Stimulated activated naive B cell treated with anti-CD40 and anti-IgM and Interleukin-4, amounts not matched to agents 10 μg/mL and 1 μg/mL and 100 μg/mL, for 72 hours (primary cell): Measurements from ENCODE around the gene PTPRN2.

Experiments used
- ATAC-seq, 2 donors: fragments of 150-1000 bp; cut with Tn5 transposase; replicated peaks; 2 replicates each; pipeline ENCODE4 v1.10.0; 2021; ENCODE audit warnings: moderate library complexity in 1 of 2
- DNase-seq: peaks from one replicate; pipeline ENCODE4 v3.0.0; 2021
- H3K27ac Mint-ChIP-seq: one replicate; pipeline ENCODE4 v1.8.0; 2022; ENCODE audit warnings: mild to moderate bottlenecking, mixed read lengths
- H3K27me3 Mint-ChIP-seq, 2 donors: one replicate each; pipeline ENCODE4 v1.8.0; 2022; ENCODE audit warnings: mixed read lengths in 2 of 2
- H3K36me3 Mint-ChIP-seq, 2 donors: one replicate each; pipeline ENCODE4 v1.8.0; 2022; ENCODE audit warnings: mixed read lengths in 2 of 2, mild to moderate bottlenecking in 1 of 2
- H3K4me1 Mint-ChIP-seq, 2 donors: one replicate each; pipeline ENCODE4 v1.8.0; 2022; ENCODE audit warnings: mixed read lengths in 2 of 2, mild to moderate bottlenecking in 1 of 2
- H3K4me3 Mint-ChIP-seq, 2 donors: one replicate each; pipeline ENCODE4 v1.8.0; 2022; ENCODE audit warnings: mild to moderate bottlenecking in 2 of 2, mixed read lengths in 2 of 2, moderate library complexity in 1 of 2
- H3K9me3 Mint-ChIP-seq, 2 donors: one replicate each; pipeline ENCODE4 v1.8.0; 2022; ENCODE audit warnings: mixed read lengths in 2 of 2, mild to moderate bottlenecking in 1 of 2

The PTPRN2 gene

DNA sequence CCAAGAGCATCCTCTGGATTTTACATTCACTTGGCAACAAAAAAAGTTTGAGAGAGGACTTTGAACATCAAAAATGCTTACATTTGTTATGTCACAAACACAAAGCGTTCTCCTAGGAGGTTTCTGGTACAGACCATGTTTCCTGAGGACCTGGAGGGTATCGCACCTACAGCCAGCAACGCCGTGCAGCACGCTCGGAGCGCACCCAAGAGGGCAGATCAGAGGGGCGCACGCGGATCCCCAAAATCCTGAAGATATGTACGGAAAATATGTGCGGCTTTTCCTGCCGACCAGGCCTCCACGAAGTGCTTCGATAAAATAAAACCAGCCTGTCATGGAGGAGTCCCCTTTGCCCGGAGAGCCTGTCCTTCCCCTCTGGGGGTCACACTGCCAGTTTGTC is 796.0 kb downstream of the PTPRN2 start:
- H3K36me3 Mint-ChIP-seq, result no peaks in the 10 kb centered on the region
- H3K4me1 Mint-ChIP-seq, result no peaks in the 10 kb centered on the region
- H3K27ac Mint-ChIP-seq, result no peak overlapping the region
- H3K4me3 Mint-ChIP-seq, result no peak overlapping the region
- peaks cover 2 to 9% of the 10 kb centered on the region in 2 donors for H3K9me3 Mint-ChIP-seq
- peaks cover 0 to 3% of the 10 kb centered on the region in 2 donors for H3K27me3 Mint-ChIP-seq
- no peak for ATAC-seq
- no peak for DNase-seq

DNA sequence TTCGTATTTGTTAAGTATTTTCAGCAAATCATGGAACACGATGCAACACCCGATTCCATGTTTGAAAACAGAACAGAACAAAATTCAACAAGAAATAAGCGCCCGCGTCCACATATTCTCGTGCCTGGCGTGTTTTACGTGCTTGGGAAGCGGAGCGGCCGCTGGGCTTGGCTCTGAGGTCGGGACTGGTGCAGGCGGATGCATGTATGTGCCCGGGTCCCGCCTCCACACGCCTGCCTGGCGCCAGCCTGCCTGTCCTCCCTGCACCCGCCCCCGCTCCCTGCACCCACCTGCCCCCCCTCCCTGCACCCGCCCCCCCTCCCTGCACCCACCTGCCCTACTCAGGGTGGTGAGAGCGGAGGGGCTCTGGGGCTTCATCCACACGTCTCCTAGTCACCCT is 796.4 kb downstream of the PTPRN2 start:
- H3K36me3 Mint-ChIP-seq, result no peaks in the 10 kb centered on the region
- H3K27ac Mint-ChIP-seq, result no peak overlapping the region
- peaks cover 0 to 3% of the 10 kb centered on the region in 2 donors for H3K27me3 Mint-ChIP-seq
- H3K4me3 Mint-ChIP-seq, result no peak overlapping the region
- ATAC-seq (no peak), DNase-seq (no peak)
- no peaks in the 10 kb centered on the region for H3K4me1 Mint-ChIP-seq
- peaks cover 2 to 9% of the 10 kb centered on the region in 2 donors for H3K9me3 Mint-ChIP-seq

DNA sequence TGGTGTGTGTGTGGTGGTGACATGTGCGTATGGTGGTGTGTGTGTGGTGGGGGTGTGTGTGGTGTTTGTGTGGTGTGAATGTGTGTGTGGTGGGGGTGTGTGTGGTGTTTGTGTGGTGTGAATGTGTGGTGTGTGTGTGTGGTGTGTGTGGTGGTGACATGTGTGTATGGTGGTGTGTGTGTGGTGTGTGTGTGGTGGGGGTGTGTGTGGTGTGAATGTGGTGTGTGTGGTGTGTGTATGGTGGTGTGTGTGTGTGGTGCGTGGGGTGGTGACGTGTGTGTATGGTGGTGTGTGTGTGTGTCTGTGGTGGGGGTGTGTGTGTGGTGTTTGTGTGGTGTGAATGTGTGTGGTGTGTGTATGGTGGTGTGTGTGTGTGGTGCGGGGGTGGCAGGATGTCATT is 797.7 kb downstream of the PTPRN2 start:
- peaks cover 2 to 9% of the 10 kb centered on the region in 2 donors for H3K9me3 Mint-ChIP-seq
- no peak overlapping the region for H3K27ac Mint-ChIP-seq
- H3K4me1 Mint-ChIP-seq, result no peaks in the 10 kb centered on the region
- DNase-seq (no peak), ATAC-seq (no peak)
- H3K27me3 Mint-ChIP-seq, result peaks cover 0 to 3% of the 10 kb centered on the region in 2 donors
- no peaks in the 10 kb centered on the region for H3K36me3 Mint-ChIP-seq
- no peak overlapping the region for H3K4me3 Mint-ChIP-seq

DNA sequence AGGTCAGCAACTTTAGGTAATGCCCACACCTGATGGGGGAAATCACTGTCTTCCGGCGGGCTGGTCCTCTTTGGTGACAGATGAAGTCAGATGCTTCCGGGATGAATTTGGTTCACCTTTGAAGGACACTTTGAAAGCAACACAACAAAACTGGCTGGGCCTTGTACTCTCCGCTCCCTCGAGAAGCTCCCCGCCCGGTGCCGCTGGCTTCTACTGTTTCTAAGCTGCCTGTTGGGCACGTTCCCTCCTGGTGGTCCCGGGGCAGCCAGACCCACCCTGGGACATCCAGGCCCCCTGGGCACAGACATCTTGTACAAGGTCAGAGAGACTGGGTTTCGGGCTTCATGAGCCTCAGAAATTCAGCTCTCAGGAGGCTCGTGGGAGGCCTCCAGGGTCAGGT is 798.5 kb downstream of the PTPRN2 start:
- no peaks in the 10 kb centered on the region for H3K4me1 Mint-ChIP-seq
- no peak overlapping the region for H3K4me3 Mint-ChIP-seq
- no peak for DNase-seq
- no peaks in the 10 kb centered on the region for H3K36me3 Mint-ChIP-seq
- H3K9me3 Mint-ChIP-seq, result peaks cover 2 to 6% of the 10 kb centered on the region in 2 donors
- H3K27me3 Mint-ChIP-seq, result peaks cover 0 to 1% of the 10 kb centered on the region in 2 donors
- no peak overlapping the region for H3K27ac Mint-ChIP-seq
- ATAC-seq, result no peak

DNA sequence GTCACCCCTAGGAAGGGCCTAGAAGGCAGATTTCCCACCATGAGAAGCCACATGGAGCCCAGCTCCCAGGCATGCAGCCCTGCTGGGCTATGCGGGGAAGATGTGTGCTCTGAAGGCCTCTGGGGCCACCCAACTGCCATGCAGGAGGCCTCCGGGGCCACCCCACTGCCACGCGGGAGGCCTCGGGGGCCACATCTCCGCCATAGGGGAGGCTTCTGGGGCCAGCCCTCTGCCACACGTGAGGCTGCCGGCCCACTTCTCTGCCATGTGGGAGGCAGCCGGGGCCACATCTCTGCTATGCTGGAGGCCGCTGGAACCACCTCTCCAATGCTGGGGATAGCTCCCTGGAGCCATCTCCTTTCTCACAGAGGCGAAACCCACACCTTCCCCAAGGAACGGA is 799.0 kb downstream of the PTPRN2 start:
- peaks cover 2 to 5% of the 10 kb centered on the region in 2 donors for H3K9me3 Mint-ChIP-seq
- DNase-seq, result no peak
- no peak for ATAC-seq
- no peaks in the 10 kb centered on the region for H3K4me1 Mint-ChIP-seq
- no peaks in the 10 kb centered on the region for H3K27me3 Mint-ChIP-seq
- H3K27ac Mint-ChIP-seq, result no peak overlapping the region
- no peak overlapping the region for H3K4me3 Mint-ChIP-seq
- H3K36me3 Mint-ChIP-seq, result no peaks in the 10 kb centered on the region

DNA sequence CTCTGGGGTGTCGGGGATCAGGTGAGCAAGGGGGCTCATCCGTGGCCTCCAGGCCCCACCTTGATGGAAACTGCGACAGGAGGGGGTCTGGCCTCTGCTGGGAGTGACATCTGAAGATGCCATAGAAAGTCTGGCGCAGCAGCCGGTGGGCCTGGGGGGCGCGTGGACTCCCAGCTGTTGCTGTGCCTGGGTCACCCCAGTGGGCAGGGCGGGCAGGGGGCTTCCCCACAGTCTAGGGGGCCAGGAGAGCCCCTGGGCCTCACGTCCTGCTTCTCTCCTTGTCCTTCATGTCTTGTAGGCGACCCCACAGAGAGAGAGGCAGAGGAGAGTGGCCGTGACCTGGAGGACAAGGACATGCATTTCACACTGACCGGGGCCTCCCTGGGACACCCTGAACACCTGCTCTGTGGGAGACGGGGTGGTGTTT is 800.3 kb downstream of the PTPRN2 start:
- H3K36me3 Mint-ChIP-seq, result no peaks in the 10 kb centered on the region
- no peaks in the 10 kb centered on the region for H3K27me3 Mint-ChIP-seq
- no peak for DNase-seq
- H3K4me3 Mint-ChIP-seq, result no peak overlapping the region
- no peaks in the 10 kb centered on the region for H3K4me1 Mint-ChIP-seq
- H3K9me3 Mint-ChIP-seq, result peaks cover 4 to 5% of the 10 kb centered on the region in 2 donors
- ATAC-seq, result no peak
- no peak overlapping the region for H3K27ac Mint-ChIP-seq

DNA sequence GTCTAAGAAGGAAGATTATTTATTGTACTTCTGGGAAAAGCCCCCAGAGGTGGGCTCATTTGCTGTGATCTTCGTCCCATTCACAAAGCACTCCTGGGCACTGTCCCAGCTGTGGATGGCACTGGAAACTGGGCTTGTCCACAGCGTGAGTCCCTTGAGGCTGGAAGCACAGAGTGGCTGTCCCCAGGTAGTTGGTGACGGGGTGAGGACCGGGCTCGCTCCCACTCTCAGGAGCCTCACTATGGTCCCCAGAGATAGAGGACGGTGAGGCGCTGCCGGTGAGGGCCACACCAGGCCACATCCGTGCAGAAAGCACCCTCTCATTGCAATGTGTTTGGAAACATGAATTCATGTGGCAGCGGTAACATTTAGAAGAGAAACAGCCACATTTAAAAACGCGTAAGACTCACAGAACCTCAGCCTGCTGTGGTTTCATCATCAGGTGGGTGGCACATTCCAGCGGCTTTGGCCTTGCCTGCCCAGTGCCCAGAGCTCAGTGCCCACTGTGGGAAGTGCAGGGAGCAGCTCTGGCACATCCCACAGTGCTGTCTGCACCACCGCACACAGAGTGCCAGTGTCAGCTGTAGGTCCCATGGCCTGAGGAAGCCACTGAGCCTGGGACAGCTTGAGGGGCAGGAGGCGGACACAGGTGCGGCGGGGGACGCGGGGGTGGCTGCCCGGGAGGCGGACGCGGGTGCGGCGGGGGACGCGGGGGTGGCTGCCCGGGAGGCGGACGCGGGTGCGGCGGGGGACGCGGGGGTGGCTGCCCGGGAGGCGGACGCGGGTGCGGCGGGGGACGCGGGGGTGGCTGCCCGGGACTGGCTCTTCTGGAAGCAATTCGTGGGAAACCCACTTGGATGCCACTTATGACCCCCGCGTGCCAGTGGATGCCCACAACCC is 801.0 kb downstream of the PTPRN2 start:
- no peak for ATAC-seq
- Mint-ChIP-seq H3K36me3 (no peaks in the 10 kb centered on the region), H3K4me3 (no peak overlapping the region), H3K9me3 (peaks cover 4 to 5% of the 10 kb centered on the region in 2 donors), H3K27ac (no peak overlapping the region), H3K27me3 (no peaks in the 10 kb centered on the region), H3K4me1 (no peaks in the 10 kb centered on the region)
- DNase-seq, result no peak

DNA sequence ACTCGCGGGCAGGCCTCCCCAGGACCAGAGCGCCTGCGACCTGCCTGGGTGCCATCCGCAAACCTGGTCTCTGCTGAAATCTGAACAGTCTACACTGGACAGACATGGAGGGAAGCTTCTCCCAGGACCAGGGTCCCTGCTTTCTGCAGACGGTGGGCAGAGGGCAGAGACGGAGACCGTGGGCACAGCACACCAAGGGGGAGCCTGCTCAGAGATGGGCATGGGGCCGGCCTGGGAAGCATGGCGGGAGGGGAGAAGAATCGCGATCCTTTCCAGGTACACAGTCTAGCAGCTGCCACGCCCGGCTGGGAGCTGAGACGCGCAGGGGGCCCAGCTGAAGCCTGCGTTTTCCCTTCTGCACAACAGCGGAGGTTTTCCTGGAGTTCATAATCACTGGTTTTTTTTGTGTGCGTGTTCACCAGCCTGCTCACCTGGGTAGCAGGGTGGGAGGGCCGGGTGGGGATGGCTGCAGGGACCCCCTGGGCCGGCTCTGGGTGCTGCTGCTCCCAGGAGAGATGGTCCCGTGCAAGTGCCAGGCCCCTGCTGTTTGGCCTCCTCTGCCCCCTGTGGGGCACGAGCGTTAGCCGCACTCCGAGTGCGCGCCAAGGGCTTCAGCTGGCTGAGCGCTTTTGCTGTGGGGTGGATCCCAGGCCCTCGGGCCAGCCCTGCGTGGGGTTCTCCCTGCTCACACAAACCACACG is 802.0 kb downstream of the PTPRN2 start:
- H3K27ac Mint-ChIP-seq, result no peak overlapping the region
- no peaks in the 10 kb centered on the region for H3K36me3 Mint-ChIP-seq
- no peak overlapping the region for H3K4me3 Mint-ChIP-seq
- DNase-seq (no peak), ATAC-seq (no peak)
- H3K4me1 Mint-ChIP-seq, result no peaks in the 10 kb centered on the region
- peaks cover 4 to 5% of the 10 kb centered on the region in 2 donors for H3K9me3 Mint-ChIP-seq
- no peaks in the 10 kb centered on the region for H3K27me3 Mint-ChIP-seq

DNA sequence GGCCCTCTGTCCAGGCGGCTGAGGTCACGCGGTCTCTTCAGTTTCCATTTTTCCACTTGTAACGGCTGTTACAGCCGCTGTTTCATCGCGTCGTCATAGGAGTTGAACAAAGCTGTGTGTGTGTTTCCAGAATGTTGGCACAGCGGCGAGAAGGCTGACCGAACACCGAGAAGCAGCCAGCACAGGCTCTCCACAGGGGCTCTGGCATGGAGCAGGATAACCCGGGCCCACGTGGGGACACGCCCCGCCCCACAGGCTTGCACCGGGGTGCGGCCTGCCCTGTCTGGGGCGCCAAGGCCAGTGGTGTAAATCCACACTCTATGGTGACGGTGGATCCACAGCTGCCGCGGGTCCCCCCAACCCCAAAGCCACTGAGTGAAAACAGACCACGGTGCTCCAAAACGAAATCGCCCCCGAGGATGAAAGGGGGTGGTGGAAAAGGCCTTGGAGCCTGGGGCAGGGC is 802.6 kb downstream of the PTPRN2 start:
- ATAC-seq, result no peak
- no peaks in the 10 kb centered on the region for H3K4me1 Mint-ChIP-seq
- no peak for DNase-seq
- no peaks in the 10 kb centered on the region for H3K36me3 Mint-ChIP-seq
- peaks cover 4 to 5% of the 10 kb centered on the region in 2 donors for H3K9me3 Mint-ChIP-seq
- H3K27ac Mint-ChIP-seq, result no peak overlapping the region
- no peak overlapping the region for H3K4me3 Mint-ChIP-seq
- no peaks in the 10 kb centered on the region for H3K27me3 Mint-ChIP-seq

DNA sequence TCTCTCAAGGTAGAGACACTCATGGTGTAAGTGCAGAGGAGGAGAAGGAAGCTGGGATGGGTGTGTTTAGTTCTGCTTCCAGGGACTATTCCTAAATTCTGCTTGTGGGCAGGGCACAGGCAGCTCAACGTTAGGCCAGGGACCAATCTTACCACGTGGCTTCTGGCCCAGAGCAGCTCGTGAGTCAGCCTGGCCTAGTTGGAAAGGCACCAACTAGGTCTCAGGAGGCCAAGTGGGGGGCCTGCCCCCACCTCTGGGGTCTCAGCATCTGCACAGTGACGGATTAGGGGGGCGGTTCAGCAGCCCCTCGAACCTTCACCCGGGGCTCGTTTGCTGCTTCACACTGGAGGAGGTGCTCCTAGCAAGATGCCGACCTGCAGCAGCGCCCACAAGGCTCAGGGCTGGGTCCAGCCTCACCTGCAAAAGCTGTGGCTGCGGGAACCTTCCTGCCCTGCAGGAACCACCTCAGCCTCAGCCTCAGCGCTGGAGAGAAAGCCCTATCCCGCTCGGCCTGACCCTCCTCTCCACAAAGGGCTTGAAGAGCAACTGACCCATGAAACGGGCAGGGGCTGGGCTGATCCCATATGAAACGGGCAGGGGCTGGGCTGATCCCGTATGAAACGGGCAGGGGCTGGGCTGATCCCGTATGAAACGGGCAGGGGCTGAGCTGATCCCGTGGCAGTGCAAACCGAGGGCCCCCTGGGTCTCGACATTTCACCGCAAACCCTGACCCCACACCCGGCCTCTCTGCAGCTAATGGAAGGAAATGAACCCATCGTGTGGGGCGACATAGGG is 803.4 kb downstream of the PTPRN2 start:
- Mint-ChIP-seq H3K4me3 (no peak overlapping the region), H3K27ac (no peak overlapping the region), H3K9me3 (peaks cover 0 to 2% of the 10 kb centered on the region in 2 donors), H3K4me1 (no peaks in the 10 kb centered on the region), H3K36me3 (no peaks in the 10 kb centered on the region), H3K27me3 (no peaks in the 10 kb centered on the region)
- ATAC-seq (no peak), DNase-seq (no peak)

DNA sequence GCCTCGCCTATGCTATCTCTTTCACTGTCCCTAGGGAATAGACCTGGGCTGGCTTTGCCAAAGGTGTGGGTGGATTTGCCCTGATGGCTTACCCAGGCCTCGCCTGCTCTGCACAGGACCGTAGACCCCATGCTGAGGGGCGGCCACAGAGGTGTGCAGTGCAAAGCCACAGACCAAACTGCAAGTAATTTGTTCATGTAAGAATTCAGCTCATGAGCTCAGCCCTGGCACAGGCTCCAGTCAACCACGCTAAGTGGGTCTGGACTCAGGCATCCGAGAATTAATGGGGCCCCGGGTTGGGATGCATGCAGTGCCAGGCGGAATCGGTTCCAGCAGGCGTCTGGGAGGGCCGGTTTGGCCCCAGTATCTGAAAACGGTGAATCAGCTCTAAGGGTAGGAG is 805.6 kb downstream of the PTPRN2 start:
- peaks cover 1 to 3% of the 10 kb centered on the region in 2 donors for H3K9me3 Mint-ChIP-seq
- ATAC-seq, result no peak
- H3K36me3 Mint-ChIP-seq, result peaks cover under 1 to 1% of the 10 kb centered on the region in 2 donors
- DNase-seq, result no peak
- H3K4me3 Mint-ChIP-seq, result no peak overlapping the region
- no peak overlapping the region for H3K27ac Mint-ChIP-seq
- H3K27me3 Mint-ChIP-seq, result peaks cover 4 to 5% of the 10 kb centered on the region in 2 donors
- no peaks in the 10 kb centered on the region for H3K4me1 Mint-ChIP-seq

DNA sequence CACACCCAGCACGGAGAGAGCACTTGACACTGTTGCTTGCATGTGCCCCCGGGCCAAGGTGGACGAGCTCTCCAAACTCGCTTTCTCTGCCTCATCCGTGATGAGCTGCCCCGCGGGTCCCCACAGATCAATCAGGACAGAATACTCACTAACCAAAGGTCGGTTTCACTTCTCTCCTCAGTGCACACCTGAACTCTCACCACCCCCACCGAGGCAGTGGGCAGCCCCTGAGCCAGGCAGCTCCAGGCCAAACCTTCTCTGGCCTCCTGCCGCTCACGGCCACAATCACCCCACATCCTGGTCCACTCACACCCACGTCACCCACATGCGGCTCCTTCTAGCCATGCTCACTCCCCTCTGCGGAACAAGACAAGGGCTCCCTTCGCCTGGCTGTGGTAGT is 806.9 kb downstream of the PTPRN2 start:
- DNase-seq (no peak), ATAC-seq (no peak)
- H3K36me3 Mint-ChIP-seq, result peaks cover 2 to 4% of the 10 kb centered on the region in 2 donors
- H3K9me3 Mint-ChIP-seq, result peaks cover 4% of the 10 kb centered on the region in 2 donors
- no peak overlapping the region for H3K4me3 Mint-ChIP-seq
- peaks cover 7 to 9% of the 10 kb centered on the region in 2 donors for H3K27me3 Mint-ChIP-seq
- H3K4me1 Mint-ChIP-seq, result no peaks in the 10 kb centered on the region
- H3K27ac Mint-ChIP-seq, result no peak overlapping the region

DNA sequence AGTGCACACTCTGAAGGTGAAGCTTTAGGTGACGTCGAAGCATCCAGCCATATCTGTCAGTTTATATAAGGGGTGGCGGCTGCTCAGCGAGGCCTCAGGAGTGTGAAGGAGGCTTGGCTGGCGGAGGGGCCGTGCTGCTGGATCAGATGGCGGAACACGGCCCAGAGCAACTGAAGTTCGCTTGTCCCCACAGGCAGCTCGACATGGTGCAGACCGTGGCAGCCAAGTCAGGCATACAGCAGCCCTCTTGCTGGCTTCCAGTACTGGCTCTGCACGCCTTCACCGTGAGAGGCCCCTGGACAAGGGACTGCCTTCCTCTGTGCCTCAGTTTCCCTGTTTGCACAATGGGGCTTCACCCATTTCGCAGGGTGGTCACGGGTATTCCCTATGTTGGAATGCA is 807.3 kb downstream of the PTPRN2 start:
- ATAC-seq, result no peak
- H3K27me3 Mint-ChIP-seq, result peaks cover 7 to 9% of the 10 kb centered on the region in 2 donors
- no peak overlapping the region for H3K4me3 Mint-ChIP-seq

DNA sequence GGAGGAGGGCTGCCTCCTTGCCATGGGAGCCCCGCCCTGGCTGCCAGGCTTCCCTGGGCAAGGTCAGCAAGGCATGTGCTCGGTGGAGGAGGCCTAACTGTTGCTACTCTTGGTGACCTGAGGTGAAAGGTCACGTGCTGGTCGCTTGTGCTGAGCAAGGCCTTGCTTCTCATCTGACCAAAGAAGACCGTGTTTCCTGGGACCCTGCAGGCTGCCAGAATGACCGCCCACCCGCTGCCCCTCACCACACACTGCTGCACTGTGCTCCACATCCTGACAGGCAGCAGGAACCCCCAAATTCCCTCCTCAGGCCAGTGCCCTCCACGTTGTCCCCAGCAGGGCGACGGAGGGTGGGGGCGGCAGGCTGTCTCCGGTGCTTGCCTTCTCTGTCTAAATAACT is 808.4 kb downstream of the PTPRN2 start:
- Mint-ChIP-seq H3K4me3 (no peak overlapping the region), H3K4me1 (no peaks in the 10 kb centered on the region), H3K36me3 (peaks cover 2 to 4% of the 10 kb centered on the region in 2 donors), H3K27ac (no peak overlapping the region), H3K27me3 (peaks cover 7 to 9% of the 10 kb centered on the region in 2 donors), H3K9me3 (peaks cover 4% of the 10 kb centered on the region in 2 donors)
- DNase-seq, result no peak
- ATAC-seq, result no peak

More for the DNA sequence above, 807.3 kb downstream of the PTPRN2 start:
- no peak for DNase-seq
- H3K27ac Mint-ChIP-seq, result no peak overlapping the region
- peaks cover 2 to 4% of the 10 kb centered on the region in 2 donors for H3K36me3 Mint-ChIP-seq
- H3K4me1 Mint-ChIP-seq, result no peaks in the 10 kb centered on the region
- peaks cover 4% of the 10 kb centered on the region in 2 donors for H3K9me3 Mint-ChIP-seq
